GM12878 (cell line): ENCODE results near the gene ARHGEF7. TPM values are rescaled to one million over a fixed set of nuclear protein-coding genes. Genes with fewer than 3 reads are reported as not detected.

Experiments used
- ATAC-seq: fragments of 200-7000 bp; cut with Tn5 transposase; 3 replicates; pipeline ENCODE4 v1.9.1; 2020; ENCODE audit warnings: mild to moderate bottlenecking, moderate library complexity
- BruUV-seq: library from RNA; stranded (reverse); fragments of 400-500 nt; replicated peaks from 2 replicates; lab custom pipeline; 2021; lab: Mats Ljungman, UMichigan
- CTCF ChIA-PET: fragments of 300-600 bp; sonication (Branson Sonifier 250); formaldehyde crosslinking; extraction: SDS; loops from one replicate; lab custom pipeline; 2021; ENCODE audit warnings: inconsistent platforms; lab: Yijun Ruan, JAX
- POLR2A ChIA-PET: fragments of 350-600 bp; formaldehyde crosslinking; extraction: SDS; loops from one replicate; lab custom pipeline; 2021; ENCODE audit warnings: inconsistent platforms; lab: Charles Lee
- RAD21 ChIA-PET: fragments of 300-600 bp; sonication (Branson Sonifier 250); formaldehyde crosslinking; loops from one replicate; lab custom pipeline; 2023; ENCODE audit warnings: antibody characterized with exemption; ENCODE audit not compliant: unreplicated experiment; lab: Charles Lee
- SMC1A ChIA-PET: fragments of 300-600 bp; sonication (Branson Sonifier 250); formaldehyde crosslinking; loops from one replicate; lab custom pipeline; 2023; ENCODE audit not compliant: unreplicated experiment, uncharacterized antibody; lab: Charles Lee
- DNase-seq: peaks from one replicate; pipeline ENCODE4 v3.0.0-alpha.2; 2011; ENCODE audit warnings: low read depth, low spot score
- FAIRE-seq: peaks from 3 replicates; lab custom pipeline; 2011; peaks lifted over from hg19 to GRCh38; lab: Jason Lieb, UNC
- H2AFZ ChIP-seq: 2 replicates; pipeline ENCODE4 v1.6.0; 2011; ENCODE audit warnings: low read depth, low read length, control low read depth; ENCODE audit not compliant: control insufficient read depth
- H3K27ac ChIP-seq: 2 replicates; pipeline ENCODE4 v1.5.1; 2011; ENCODE audit warnings: control low read depth; ENCODE audit not compliant: control insufficient read depth, insufficient read depth
- H3K27me3 ChIP-seq, 2 experiments: replicated peaks in 1 of 2; 2 replicates each; pipeline versions ENCODE4 v1.6.0 to v1.6.1; 2011; ENCODE audit warnings: low read length in 1 of 2; ENCODE audit not compliant: control insufficient read depth in 2 of 2, insufficient read depth in 2 of 2
- H3K36me3 ChIP-seq, 2 experiments: 2 replicates each; pipeline ENCODE4 v1.5.1; 2011; ENCODE audit warnings: low read length in 1 of 2; ENCODE audit not compliant: control insufficient read depth in 2 of 2, insufficient read depth in 2 of 2
- H3K4me1 ChIP-seq: 2 replicates; pipeline ENCODE4 v1.6.1; 2011; ENCODE audit warnings: mild to moderate bottlenecking, low read length, moderate library complexity, mixed read lengths; ENCODE audit not compliant: control insufficient read depth, insufficient read depth
- H3K4me2 ChIP-seq: 2 replicates; pipeline ENCODE4 v1.6.0; 2011; ENCODE audit warnings: control low read depth; ENCODE audit not compliant: control insufficient read depth, insufficient read depth
- H3K4me3 ChIP-seq: fragments of 200-600 bp; sonication (generic); 2 replicates; pipeline ENCODE4 v1.5.1; 2016
- H3K79me2 ChIP-seq: 2 replicates; pipeline ENCODE4 v1.6.0; 2011; ENCODE audit warnings: low read length; ENCODE audit not compliant: control insufficient read depth, insufficient read depth
- H3K9ac ChIP-seq: 2 replicates; pipeline ENCODE4 v1.8.0; 2011; ENCODE audit warnings: low read length, control low read depth, mixed read lengths; ENCODE audit not compliant: control insufficient read depth, insufficient read depth
- H3K9me3 ChIP-seq: replicated peaks from 3 replicates; pipeline ENCODE4 v1.5.1; 2011; ENCODE audit warnings: mild to moderate bottlenecking, low read length; ENCODE audit not compliant: control insufficient read depth, insufficient read depth
- H4K20me1 ChIP-seq: 2 replicates; pipeline ENCODE4 v1.6.0; 2011; ENCODE audit not compliant: control insufficient read depth, insufficient read depth
- CBX5 ChIP-seq: sonication (generic); IDR thresholded peaks from 2 replicates; pipeline ENCODE4 v1.6.1; 2016; ENCODE audit warnings: low read depth, moderate library complexity, mild to moderate bottlenecking, inconsistent platforms
- FOS ChIP-seq: IDR thresholded peaks from 3 replicates; pipeline ENCODE4 v1.6.1; 2011; ENCODE audit warnings: borderline replicate concordance; ENCODE audit not compliant: insufficient read length; ENCODE audit errors: extremely low read depth
- HDAC2 ChIP-seq: fragments of 200-600 bp; sonication (generic); IDR thresholded peaks from 2 replicates; pipeline ENCODE4 v1.6.1; 2017
- NFIC ChIP-seq: IDR thresholded peaks from 2 replicates; pipeline ENCODE4 v1.6.1; 2012; ENCODE audit warnings: low read depth, mild to moderate bottlenecking, inconsistent platforms, low read length, moderate library complexity
- RAD21 ChIP-seq: IDR thresholded peaks from 2 replicates; pipeline ENCODE4 v1.6.1; 2011; ENCODE audit warnings: mild to moderate bottlenecking, low read depth, low read length, moderate library complexity; ENCODE audit not compliant: insufficient read depth
- ZNF207 ChIP-seq: fragments of 450-650 bp; IDR thresholded peaks from 2 replicates; pipeline ENCODE4 v1.6.1; 2014; ENCODE audit warnings: antibody characterized with exemption, mild to moderate bottlenecking, borderline replicate concordance
- ZNF24 ChIP-seq: fragments of 450-650 bp; IDR thresholded peaks from 2 replicates; pipeline ENCODE4 v1.6.1; 2017; ENCODE audit warnings: antibody characterized with exemption, mild to moderate bottlenecking
- WGBS: methylation state at CpG from one replicate; pipeline ENCODE4 v1.1.6; 2016; ENCODE audit warnings: low lambda C conversion rate; ENCODE audit not compliant: insufficient replicate concordance, insufficient coverage; ENCODE audit errors: missing lambda C conversion rate; 5-methylcytosine and 5-hydroxymethylcytosine counted together
- in situ Hi-C: fragments of 300-500 bp; cut with MboI; formaldehyde crosslinking; loops from 9 replicates; pipeline ENCODE4 v1.14.3; 2018; ENCODE audit warnings: mixed read lengths
- intact Hi-C: fragments of 100-400 bp; cut with micrococcal nuclease; formaldehyde crosslinking; loops from one replicate; pipeline ENCODE4 v1.14.2; 2022; ENCODE audit not compliant: unreplicated experiment
- polyA plus RNA-seq, 11 experiments: library from polyadenylated mRNA; depleted of rRNA in 4 of 11; unstranded in 6 of 11; stranded (reverse) in 5 of 11; fragments of >200 nt; fragmentation: Nextera tagmentation in 4 of 11; fragmentation: Illumina TruSeq in 1 of 11; extraction: Ambion mirVana in 4 of 11; extraction: Trizol in 1 of 11; gene quantifications; 1 replicate in 1 of 11; 2 replicates in 10 of 11; pipeline versions ENCODE4 v1.2.1 to v1.2.3, GENCODE V29; 2011 to 2016; ENCODE audit warnings: inconsistent platforms in 2 of 11, missing spikeins in 2 of 11, low read depth in 1 of 11
- total RNA-seq, 4 experiments: library from RNA; depleted of rRNA in 3 of 4; stranded (reverse); fragments of >200 nt in 3 of 4; fragmentation: Illumina TruSeq in 1 of 4; extraction: Trizol in 1 of 4; gene quantifications; 2 replicates each; pipeline versions ENCODE4 v1.2.1 to v1.2.3, GENCODE V29; 2013 to 2021
- TF ChIP-seq, protein P1 (sequence below): fragments of 150-350 bp; IDR thresholded peaks from 2 replicates; pipeline ENCODE4 v1.6.1; 2014; ENCODE audit warnings: mild to moderate bottlenecking, low read depth, low read length
- TF ChIP-seq, protein P2 (sequence below): IDR thresholded peaks from 2 replicates; pipeline ENCODE4 v1.6.1; 2012; ENCODE audit warnings: low read depth, low read length, improper control_type of control experiment
- TF ChIP-seq, protein P3 (sequence below): fragments of 450-650 bp; IDR thresholded peaks from 2 replicates; pipeline ENCODE4 v1.6.1; 2017; ENCODE audit warnings: borderline replicate concordance
- TF ChIP-seq, protein P4 (sequence below): fragments of 450-650 bp; IDR thresholded peaks from 2 replicates; pipeline ENCODE4 v1.6.1; 2014; ENCODE audit warnings: mild to moderate bottlenecking
- TF ChIP-seq, protein P5 (sequence below): IDR thresholded peaks from 2 replicates; pipeline ENCODE4 v1.6.1; 2012; ENCODE audit warnings: mild to moderate bottlenecking, low read depth, low read length

Gene ARHGEF7
- total and polyA plus RNA-seq, 10 of the 15 experiments (the other 5 are each of a cell fraction or from before 2014, with no cell fraction given), result 4.7 to 65.5 (median 36.6) TPM

DNA sequence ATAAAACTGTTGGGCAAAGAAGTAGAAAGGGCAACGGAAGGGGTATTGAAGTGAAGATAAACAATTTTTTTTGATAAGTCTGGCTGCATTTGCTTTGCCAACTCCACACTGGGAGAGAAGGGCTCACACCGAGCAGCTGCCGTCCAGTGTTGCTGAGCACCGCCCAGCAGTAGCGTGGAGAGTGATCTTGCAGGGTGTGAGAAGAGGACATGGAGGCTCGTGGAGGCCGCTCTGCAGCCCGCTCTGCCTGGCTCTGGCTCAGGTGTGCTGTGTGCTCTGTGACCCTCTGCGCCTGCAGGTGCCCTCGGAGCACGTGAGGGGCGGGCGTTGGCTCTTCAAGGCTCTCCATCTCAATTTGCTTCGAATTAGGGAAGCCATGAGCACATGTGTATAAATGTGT, 169.5 kb downstream of the ARHGEF7 start:
- in situ Hi-C loops, result no loop called here
- H2AFZ ChIP-seq, result no peak overlapping the region
- no peaks in the 10 kb centered on the region for H4K20me1 ChIP-seq
- no peak overlapping the region for H3K4me3 ChIP-seq
- FAIRE-seq, result no peak
- no peak for ATAC-seq
- no peaks in the 10 kb centered on the region for H3K4me1 ChIP-seq
- H3K4me2 ChIP-seq, result no peak overlapping the region
- H3K36me3 ChIP-seq, result peaks cover 30 to 45% of the 10 kb centered on the region in 2 experiments
- RAD21 ChIA-PET, result no interaction called here
- POLR2A ChIA-PET, result interaction anchor here (1.6 kb wide), 1 partner anchor 10 kb away, joined by 3 read pairs; no protein-coding TSS in a partner anchor
- no peaks in the 10 kb centered on the region for H3K79me2 ChIP-seq
- CTCF ChIA-PET, result interaction anchor here (1.4 kb wide), 1 partner anchor 217 kb away, joined by 5 read pairs; no protein-coding TSS in a partner anchor
- H3K9me3 ChIP-seq, result no peaks in the 10 kb centered on the region
- DNase-seq, result no peak
- intact Hi-C loops, result no loop called here
- H3K9ac ChIP-seq, result no peak overlapping the region
- no peak overlapping the region for H3K27ac ChIP-seq
- WGBS, result over 99% methylated on average over 14 of the region's 14 CpGs
- H3K27me3 ChIP-seq, result no peaks in the 10 kb centered on the region
- no TSS peak for BruUV-seq
- SMC1A ChIA-PET, result no interaction called here
- no peak for TF ChIP-seq RAD21
- TF ChIP-seq ZNF24, result no peak
- TF ChIP-seq NFIC, result no peak
- TF ChIP-seq FOS, result no peak
- no peak for TF ChIP-seq CBX5
- TF ChIP-seq, protein P1, sequence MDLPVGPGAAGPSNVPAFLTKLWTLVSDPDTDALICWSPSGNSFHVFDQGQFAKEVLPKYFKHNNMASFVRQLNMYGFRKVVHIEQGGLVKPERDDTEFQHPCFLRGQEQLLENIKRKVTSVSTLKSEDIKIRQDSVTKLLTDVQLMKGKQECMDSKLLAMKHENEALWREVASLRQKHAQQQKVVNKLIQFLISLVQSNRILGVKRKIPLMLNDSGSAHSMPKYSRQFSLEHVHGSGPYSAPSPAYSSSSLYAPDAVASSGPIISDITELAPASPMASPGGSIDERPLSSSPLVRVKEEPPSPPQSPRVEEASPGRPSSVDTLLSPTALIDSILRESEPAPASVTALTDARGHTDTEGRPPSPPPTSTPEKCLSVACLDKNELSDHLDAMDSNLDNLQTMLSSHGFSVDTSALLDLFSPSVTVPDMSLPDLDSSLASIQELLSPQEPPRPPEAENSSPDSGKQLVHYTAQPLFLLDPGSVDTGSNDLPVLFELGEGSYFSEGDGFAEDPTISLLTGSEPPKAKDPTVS, result no peak
- TF ChIP-seq, protein P2, sequence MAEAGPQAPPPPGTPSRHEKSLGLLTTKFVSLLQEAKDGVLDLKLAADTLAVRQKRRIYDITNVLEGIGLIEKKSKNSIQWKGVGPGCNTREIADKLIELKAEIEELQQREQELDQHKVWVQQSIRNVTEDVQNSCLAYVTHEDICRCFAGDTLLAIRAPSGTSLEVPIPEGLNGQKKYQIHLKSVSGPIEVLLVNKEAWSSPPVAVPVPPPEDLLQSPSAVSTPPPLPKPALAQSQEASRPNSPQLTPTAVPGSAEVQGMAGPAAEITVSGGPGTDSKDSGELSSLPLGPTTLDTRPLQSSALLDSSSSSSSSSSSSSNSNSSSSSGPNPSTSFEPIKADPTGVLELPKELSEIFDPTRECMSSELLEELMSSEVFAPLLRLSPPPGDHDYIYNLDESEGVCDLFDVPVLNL, result no peak
- TF ChIP-seq, protein P3, sequence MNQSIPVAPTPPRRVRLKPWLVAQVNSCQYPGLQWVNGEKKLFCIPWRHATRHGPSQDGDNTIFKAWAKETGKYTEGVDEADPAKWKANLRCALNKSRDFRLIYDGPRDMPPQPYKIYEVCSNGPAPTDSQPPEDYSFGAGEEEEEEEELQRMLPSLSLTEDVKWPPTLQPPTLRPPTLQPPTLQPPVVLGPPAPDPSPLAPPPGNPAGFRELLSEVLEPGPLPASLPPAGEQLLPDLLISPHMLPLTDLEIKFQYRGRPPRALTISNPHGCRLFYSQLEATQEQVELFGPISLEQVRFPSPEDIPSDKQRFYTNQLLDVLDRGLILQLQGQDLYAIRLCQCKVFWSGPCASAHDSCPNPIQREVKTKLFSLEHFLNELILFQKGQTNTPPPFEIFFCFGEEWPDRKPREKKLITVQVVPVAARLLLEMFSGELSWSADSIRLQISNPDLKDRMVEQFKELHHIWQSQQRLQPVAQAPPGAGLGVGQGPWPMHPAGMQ, result no peak
- TF ChIP-seq ZNF207, result no peak
- TF ChIP-seq, protein P4, sequence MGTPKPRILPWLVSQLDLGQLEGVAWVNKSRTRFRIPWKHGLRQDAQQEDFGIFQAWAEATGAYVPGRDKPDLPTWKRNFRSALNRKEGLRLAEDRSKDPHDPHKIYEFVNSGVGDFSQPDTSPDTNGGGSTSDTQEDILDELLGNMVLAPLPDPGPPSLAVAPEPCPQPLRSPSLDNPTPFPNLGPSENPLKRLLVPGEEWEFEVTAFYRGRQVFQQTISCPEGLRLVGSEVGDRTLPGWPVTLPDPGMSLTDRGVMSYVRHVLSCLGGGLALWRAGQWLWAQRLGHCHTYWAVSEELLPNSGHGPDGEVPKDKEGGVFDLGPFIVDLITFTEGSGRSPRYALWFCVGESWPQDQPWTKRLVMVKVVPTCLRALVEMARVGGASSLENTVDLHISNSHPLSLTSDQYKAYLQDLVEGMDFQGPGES, result no peak
- TF ChIP-seq, protein P5, sequence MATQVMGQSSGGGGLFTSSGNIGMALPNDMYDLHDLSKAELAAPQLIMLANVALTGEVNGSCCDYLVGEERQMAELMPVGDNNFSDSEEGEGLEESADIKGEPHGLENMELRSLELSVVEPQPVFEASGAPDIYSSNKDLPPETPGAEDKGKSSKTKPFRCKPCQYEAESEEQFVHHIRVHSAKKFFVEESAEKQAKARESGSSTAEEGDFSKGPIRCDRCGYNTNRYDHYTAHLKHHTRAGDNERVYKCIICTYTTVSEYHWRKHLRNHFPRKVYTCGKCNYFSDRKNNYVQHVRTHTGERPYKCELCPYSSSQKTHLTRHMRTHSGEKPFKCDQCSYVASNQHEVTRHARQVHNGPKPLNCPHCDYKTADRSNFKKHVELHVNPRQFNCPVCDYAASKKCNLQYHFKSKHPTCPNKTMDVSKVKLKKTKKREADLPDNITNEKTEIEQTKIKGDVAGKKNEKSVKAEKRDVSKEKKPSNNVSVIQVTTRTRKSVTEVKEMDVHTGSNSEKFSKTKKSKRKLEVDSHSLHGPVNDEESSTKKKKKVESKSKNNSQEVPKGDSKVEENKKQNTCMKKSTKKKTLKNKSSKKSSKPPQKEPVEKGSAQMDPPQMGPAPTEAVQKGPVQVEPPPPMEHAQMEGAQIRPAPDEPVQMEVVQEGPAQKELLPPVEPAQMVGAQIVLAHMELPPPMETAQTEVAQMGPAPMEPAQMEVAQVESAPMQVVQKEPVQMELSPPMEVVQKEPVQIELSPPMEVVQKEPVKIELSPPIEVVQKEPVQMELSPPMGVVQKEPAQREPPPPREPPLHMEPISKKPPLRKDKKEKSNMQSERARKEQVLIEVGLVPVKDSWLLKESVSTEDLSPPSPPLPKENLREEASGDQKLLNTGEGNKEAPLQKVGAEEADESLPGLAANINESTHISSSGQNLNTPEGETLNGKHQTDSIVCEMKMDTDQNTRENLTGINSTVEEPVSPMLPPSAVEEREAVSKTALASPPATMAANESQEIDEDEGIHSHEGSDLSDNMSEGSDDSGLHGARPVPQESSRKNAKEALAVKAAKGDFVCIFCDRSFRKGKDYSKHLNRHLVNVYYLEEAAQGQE, result no peak
- TF ChIP-seq HDAC2, result no peak
